Measurements from ENCODE around the gene LSM5.

LSM5 gene

DNA sequence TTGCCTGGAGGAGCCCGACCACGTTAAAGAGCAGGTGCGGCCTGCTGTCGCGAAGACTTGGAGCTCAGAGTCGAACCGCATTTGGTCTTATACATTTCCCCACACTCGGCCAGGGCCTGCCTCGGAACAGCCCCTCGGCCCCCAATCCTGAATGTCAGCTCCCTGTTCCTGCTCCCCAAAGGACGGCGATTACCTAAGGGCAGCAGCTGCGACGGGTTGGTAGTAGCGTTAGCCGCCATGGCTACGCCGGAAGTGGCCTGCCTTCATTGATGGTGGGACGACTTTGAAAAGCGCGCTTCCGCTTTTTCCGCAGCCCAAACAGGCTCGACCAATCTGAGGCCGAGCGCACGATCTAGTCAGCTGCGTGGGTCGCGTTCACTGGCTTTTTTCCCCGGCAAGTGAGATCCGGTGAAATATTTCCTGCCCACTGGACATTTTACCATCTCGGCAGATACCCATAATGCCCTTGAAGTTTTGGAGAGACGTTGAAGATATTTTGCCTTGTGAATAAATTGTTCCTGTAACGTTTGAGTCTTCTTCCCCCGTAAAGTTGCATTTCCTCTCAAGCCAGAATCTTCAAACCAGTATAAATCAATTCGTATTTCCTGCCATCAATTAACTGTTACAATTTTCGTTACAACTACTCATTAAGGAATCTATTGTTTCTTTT lies at the start of gene LSM5:
LSM5 (minus strand) TSS at position 254 of the 670 bp plus-strand sequence; CDS start at position 239, 15 bp downstream.
- DNase-seq (ENCODE audit: low read depth) = peak; percentile 87

- DNase-seq (ENCODE audit: low read depth) = no peak
Observed at GRCh38 chr7:32539366-32539765, 49.2 kb upstream of the LSM5 start.

DNA sequence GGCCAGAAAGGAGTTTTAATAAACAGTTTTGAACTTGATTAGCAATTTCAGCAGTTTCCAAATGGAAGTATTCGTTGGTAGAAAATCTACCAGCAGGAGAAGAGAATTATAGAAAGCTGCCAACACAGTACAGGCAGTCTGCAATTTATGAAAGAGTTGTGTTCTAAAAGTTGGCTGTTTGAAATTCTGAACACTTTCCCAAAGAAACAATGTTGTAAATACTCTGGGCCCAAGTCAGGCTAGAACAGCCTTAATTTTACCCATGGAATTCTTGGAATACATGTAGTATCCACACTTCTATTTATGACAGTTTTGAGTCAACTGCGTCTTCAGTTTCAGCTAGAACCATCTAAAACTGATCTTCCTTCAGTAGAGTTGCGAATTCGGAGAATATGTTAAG lies 47.6 kb upstream of the LSM5 start:
- DNase-seq (ENCODE audit: low read depth) = no peak

GRCh38 chr7:32536585-32536984 lies 46.4 kb upstream of the LSM5 start:
- DNase-seq (ENCODE audit: low read depth) = peak; percentile 24

- DNase-seq (ENCODE audit: low read depth) = no peak
Observed at GRCh38 chr7:32536016-32536415, 45.8 kb upstream of the LSM5 start.

GRCh38 chr7:32535162-32535702 lies 45.1 kb upstream of the LSM5 start:
- DNase-seq (ENCODE audit: low read depth) = no peak

DNA sequence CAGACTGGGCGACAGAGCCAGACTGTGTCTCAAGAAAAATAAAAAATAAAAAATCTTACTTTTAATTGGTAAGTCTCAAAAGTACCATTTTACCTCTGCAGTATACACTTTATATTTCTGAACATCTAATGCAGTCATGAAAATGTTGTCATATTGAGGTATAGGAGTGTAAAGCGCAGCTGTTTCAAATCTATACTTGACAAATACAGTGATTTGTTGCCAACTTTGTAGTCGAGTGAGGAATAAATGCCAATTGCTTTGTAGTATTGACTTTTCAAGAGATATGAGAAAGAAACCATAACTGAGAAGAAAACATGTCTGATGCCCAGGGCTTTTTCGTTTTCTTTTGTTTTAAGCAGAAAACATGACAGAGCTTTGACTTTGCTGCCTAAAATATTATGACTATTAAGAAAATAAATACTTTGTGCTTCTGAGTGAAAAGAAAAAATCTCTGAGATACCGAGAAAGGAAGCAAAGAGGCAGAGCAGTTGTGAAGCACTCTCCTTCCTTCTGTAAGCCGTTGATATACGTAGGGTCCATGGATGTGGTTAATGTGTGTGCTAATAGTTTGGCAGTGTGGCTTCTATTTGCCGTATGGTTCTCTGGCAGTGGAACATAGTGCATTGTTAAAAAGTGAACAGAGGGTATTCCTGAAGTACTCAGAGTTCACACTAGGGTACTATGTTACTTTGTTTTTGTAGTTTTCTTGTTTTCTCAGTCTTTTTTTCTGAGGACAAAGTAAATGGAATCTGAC lies 43.3 kb upstream of the LSM5 start:
- no peak for DNase-seq (ENCODE audit: low read depth)

GRCh38 chr7:32532716-32533115 lies 42.5 kb upstream of the LSM5 start:
- DNase-seq (ENCODE audit: low read depth) = no peak

DNA sequence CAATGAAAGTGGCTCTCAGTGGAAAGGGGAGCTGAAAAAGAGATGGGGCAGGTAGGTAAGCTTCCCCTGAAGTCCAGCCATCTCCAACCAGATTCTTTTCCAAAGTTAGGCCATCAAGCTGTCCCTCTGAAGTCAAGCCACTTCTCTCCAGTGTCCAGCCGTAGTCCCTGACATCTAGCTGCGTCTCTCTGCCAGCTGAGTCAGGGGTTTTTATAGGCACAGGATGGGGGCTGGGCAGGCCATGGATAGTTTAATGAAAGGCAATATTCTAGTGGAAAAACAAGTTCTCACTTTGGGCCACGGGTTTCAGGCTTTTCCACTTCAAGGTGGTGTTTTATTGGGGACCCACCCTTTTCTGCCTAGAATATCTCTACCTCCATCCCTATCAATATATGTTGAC lies 41.9 kb upstream of the LSM5 start:
- no peak for DNase-seq (ENCODE audit: low read depth)

DNA sequence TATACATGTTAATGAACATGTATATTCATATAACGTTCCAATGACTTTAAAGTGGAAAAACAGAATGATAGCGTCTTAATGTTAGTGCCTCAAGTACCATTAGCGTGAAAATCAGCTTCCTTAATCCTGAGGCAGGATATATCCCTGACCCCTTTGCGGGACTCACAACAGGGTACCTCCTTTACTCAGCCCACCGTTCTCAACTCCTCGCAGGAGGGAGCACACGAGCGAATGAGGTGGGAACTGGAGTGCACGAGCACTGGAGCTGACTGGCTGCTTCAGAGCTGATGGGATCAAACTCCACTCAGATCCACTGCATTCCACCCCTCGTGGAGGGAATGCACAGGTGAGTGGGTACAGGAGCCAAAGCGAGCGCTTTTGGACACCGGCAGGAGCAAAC lies 41.2 kb upstream of the LSM5 start:
- no peak for DNase-seq (ENCODE audit: low read depth)

DNA sequence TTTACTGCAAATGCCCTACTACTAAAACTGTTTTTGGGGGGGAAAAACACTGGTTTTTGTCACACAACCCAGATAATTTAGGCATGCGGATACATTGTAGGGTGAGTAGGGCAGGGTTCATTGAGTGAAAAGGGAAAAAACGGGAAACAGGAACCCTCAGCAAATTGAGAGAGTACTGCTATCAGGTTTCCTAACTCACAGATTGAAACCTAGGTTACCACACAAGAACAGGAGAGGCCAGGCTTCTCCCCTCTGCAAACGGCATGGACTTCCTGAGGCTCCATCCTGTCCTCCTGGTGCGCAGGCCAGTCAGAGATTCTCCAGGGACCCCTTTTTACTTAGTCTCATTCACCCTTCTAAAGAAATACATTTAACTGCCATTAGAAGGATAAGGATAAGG lies 35.7 kb upstream of the LSM5 start:
- no peak for DNase-seq (ENCODE audit: low read depth)

DNA sequence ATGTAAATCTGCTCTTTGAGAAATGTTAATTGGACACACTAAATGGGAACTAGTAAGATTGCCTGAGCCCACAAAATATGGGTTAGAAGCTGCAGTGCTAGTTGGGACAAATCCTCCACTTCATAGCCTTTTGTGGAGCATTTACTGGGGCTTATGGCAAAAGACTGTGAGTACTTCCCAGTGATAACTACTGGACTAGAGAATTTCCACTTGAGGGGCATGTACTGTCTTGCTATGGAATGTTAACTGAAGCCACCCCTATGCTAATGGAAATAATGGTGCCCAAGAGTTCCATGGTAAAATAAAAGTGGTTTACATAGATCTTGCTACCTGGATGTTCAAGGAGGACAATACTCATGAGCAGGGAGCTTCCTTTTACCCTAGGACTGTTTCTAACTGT lies 34.5 kb upstream of the LSM5 start:
- DNase-seq (ENCODE audit: low read depth) = no peak

DNA sequence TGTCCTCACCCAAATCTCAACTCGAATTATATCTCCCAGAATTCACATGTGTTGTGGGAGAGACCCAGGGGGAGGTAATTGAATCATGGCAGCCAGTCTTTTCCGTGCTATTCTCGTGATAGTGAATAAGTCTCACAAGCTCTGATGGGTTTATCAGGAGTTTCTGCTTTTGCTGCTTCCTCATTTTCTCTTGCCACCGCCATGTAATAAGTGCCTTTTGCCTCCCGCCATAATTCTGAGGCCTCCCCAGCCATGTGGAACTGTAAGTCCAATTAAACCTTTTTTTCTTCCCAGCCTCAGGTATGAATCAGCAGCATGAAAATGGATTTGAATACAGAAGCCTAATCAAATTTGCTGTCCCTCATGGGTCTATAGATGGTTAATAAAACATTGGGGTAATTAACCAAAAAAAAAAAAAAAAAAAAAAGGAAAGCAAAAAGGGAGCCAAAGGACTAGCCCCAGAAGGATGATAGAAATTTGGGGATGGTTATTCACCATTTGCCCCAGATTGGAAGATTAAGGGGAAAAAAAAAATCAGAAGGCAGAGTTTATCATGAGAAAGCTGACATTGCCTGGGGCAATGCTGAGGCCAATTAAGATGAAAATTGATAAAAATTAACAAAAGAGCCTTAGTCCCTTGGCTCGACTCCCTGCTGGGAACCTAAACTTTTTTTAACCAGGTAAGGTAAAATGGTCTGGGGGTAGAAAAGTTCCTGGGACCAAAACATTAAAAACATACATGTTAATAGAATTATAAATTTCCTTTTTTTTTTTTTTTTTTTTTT lies 32.8 kb upstream of the LSM5 start:
- DNase-seq (ENCODE audit: low read depth) = no peak

GRCh38 chr7:32519763-32520162 lies 29.6 kb upstream of the LSM5 start:
- no peak for DNase-seq (ENCODE audit: low read depth)

GRCh38 chr7:32518534-32519140 lies 28.5 kb upstream of the LSM5 start:
- no peak for DNase-seq (ENCODE audit: low read depth)

- no peak for DNase-seq (ENCODE audit: low read depth)
Observed at GRCh38 chr7:32516551-32517100, 26.4 kb upstream of the LSM5 start.

DNA sequence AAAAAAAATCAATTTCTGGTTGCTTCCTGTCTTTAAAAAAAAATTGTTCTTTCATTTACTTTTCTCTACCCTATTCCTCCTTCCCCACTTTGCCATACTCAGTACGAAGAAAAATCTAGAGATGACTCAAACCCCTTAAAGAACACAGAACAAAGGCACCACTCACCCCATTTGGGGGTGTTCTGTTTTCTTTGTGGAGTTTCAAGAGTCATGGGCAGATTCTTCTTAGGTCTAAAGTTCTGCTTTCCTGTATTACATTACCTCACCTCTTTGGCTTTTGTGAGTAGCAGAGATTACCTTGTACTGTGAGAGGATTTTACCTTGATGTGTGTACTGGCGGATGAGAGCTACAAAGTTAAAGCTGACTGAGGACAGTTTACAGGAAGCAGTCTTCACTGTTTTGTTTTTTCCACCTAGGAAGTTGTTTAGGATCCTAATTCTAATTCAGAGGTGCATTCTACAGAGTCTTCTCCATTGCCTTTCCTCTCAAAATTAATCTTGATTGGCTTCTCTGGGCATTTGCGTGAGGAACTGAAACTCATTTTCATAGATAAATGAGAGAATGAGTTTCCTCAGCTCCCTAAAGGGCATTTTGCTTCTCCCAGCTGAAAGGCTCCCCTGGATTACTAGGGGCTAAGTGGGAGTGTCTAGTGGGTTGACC lies 25.8 kb upstream of the LSM5 start:
- DNase-seq (ENCODE audit: low read depth) = no peak

- no peak for DNase-seq (ENCODE audit: low read depth)
Observed at GRCh38 chr7:32513210-32513609, 23.0 kb upstream of the LSM5 start.

DNA sequence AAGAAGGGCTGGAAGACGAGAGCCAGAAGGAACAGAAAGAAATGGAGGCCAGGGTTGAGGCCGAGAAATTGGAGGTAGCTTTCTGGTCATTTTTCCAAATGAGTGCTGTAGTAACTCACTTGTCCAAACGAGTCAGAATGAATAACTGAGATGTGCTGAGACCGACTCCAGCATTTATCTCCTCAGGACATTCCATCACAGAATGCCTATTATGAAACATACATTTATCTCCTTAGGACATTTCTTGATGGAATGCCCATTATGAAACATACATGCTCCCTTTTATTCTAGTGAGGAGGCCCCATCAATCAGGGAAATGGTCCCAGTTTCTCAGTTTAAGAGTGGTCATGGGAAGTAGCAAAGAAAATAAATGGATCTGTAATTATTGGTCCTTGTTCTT lies 21.6 kb upstream of the LSM5 start:
- no peak for DNase-seq (ENCODE audit: low read depth)

DNA sequence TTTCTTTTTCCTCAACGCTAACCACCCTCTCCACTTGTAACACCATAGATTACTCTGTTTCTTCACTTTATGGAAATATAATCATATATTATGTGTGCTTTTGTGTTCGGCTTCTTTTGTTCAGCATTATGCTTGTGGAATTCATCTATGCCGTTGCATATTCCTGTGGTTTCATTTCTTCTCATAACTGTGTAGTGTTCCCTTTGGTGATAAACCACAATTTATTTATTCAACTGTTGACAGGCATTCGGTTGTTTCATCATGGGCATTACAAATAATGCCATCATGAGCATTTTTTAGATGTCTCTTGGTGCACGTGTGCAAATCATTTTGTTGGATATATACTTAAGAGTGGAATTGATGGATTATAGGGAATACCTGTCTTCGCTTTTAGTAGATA lies 17.2 kb upstream of the LSM5 start:
- DNase-seq (ENCODE audit: low read depth) = peak; percentile 26

DNA sequence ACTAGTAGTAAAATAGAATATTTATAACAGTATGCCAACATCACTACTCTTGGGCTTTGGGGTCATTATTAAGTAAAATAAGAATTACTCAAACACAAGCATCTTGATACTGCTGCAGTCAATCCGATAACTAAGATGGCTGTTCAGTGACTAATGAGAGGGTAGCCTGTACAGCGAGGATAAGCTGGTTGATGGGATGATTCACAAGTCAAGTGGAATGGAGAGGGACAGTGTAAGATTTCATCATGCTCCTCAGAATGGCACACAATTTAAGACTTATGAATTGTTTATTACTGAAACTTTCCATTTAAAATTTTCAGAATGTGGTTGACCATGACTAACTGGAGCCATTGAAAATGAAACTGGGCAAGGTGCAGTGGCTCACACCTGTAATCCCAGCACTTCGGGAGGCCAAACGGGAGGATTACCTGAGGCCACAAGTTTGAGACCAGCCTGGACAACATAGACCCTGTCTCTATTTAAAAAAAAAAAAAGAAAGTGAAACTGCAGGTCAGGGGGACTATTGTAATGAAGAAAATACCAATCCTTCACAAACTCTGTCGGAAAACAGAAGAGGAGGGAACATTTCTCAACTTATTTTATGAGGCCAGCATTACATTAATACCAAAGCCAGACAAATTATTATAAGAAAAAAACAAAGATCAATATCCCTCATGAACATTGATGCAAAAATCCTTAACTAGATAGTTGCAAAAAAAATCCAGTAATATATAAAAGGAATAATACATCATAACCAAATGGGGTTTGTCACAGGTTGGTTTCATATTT lies 16.3 kb upstream of the LSM5 start:
- peak; percentile 84 for DNase-seq (ENCODE audit: low read depth)

Measured in GM04504 (cell line).